Stomach (tissue), 4 donors: ENCODE results near the gene ZW10.

Experiments
- EP300 ChIP-seq: sonication (generic); formaldehyde crosslinking; IDR thresholded peaks from one replicate; pipeline ENCODE4 v1.6.1; 2017; ENCODE audit warnings: antibody characterized with exemption
- POLR2A ChIP-seq, 4 donors: fragments of 450-650 bp; IDR thresholded peaks; one replicate each; pipeline ENCODE4 v1.6.1; 2016; ENCODE audit warnings: antibody characterized with exemption in 4 of 4, control low read depth in 2 of 4, mild to moderate bottlenecking in 1 of 4, moderate library complexity in 1 of 4
- TF ChIP-seq, protein P1 (sequence below), 7 experiments: fragments of 450-650 bp in 4 of 7; fragments of 200-600 bp in 3 of 7; sonication (generic) in 3 of 7; IDR thresholded peaks; one replicate each; pipeline ENCODE4 v1.5.1; 2016 to 2019; ENCODE audit warnings: antibody characterized with exemption in 7 of 7, control low read depth in 2 of 7, mild to moderate bottlenecking in 1 of 7

DNA sequence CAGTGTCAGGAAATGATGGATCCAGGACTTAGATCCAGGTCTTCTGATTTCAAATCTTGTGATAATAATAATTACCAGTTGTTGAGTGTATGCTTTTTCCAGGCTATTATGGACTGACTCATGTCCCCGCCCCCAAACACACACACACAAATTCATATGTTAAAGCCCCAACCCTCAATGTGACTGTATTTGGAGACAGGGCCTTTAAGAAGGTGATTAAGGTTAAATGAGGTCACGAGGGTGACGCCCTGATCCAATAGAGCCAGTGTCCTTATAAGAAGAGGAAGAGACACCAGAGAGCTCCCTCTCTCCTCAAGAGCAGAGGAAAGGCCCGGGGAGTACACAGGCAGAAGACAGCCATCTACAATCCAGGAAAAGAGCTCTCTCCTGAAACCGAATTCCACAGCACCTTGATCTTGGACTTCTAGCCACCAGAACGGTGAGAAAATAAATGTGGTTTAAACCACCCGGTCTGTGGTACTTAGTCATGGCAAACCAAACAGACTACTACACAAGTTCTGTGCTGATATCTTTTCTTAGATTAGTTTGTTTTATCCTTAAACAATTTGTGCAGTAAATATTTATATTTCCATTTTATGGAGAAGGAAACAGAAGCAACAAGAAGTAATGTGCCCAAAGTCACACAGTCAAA is 75.6 kb downstream of the ZW10 start:
- TF ChIP-seq POLR2A (IDR thresholded peaks at IDR 0.05) (no peak), EP300 (no peak)
- TF ChIP-seq, protein P1, sequence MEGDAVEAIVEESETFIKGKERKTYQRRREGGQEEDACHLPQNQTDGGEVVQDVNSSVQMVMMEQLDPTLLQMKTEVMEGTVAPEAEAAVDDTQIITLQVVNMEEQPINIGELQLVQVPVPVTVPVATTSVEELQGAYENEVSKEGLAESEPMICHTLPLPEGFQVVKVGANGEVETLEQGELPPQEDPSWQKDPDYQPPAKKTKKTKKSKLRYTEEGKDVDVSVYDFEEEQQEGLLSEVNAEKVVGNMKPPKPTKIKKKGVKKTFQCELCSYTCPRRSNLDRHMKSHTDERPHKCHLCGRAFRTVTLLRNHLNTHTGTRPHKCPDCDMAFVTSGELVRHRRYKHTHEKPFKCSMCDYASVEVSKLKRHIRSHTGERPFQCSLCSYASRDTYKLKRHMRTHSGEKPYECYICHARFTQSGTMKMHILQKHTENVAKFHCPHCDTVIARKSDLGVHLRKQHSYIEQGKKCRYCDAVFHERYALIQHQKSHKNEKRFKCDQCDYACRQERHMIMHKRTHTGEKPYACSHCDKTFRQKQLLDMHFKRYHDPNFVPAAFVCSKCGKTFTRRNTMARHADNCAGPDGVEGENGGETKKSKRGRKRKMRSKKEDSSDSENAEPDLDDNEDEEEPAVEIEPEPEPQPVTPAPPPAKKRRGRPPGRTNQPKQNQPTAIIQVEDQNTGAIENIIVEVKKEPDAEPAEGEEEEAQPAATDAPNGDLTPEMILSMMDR (IDR thresholded peaks at IDR 0.05), result no peak
